ENCODE results near the gene EVI5L.
A peak's percentile ranks its signal among the peaks of the same experiment; 100 is the strongest.

The EVI5L gene

DNA sequence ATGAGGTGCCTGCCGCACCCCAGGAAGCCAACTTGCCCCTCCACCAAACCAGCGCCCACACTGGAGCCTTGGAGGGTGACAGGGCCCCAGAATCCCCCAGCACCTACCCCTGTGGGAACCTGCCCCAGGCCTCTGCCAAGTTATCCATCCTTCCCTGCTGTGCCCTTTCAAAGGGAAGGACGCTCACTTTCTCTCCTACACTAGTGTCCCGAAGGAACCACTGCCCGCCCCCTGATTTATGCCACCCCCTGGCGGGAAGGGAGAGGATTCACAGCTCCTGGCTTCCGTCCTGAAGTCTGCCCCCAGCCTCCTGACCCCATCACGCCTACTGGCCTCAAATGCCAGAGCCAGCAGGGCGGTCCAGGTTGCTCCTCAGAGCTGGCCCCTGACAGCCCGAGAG, 1.4 kb downstream of the EVI5L start:
- H3K27me3 ChIP-seq: peaks cover 17% of the 10 kb centered on the region

GRCh38 chr19:7832009-7832408, 2.0 kb downstream of the EVI5L start:
- peaks cover 13% of the 10 kb centered on the region for H3K27me3 ChIP-seq
- no peak for TF ChIP-seq CTCF (IDR thresholded peaks at IDR 0.05; ENCODE audit: low read depth, low read length)

More for the DNA sequence above, 1.4 kb downstream of the EVI5L start:
- Histone ChIP-seq H3K4me3 (ENCODE audit: low read depth, low read length) (no peak overlapping the region), H3K36me3 (no peaks in the 10 kb centered on the region), H3K9me3 (no peaks in the 10 kb centered on the region), H3K4me1 (no peaks in the 10 kb centered on the region; the same call in 1 of the 2 replicates)
- 0 out of 2 replicates have a peak, but pooled peaks have one; percentile 13 for TF ChIP-seq CTCF (IDR thresholded peaks at IDR 0.05; ENCODE audit: low read depth, low read length)
- no peak for DNase-seq

GRCh38 chr19:7832781-7833180, 2.8 kb downstream of the EVI5L start:
- Histone ChIP-seq H3K4me3 (ENCODE audit: low read depth, low read length) (no peak overlapping the region), H3K36me3 (no peaks in the 10 kb centered on the region), H3K9me3 (no peaks in the 10 kb centered on the region), H3K4me1 (no peaks in the 10 kb centered on the region; the same call in 1 of the 2 replicates), H3K27me3 (peaks cover 9% of the 10 kb centered on the region)
- DNase-seq: no peak
- TF ChIP-seq CTCF (IDR thresholded peaks at IDR 0.05; ENCODE audit: low read depth, low read length): no peak

More at GRCh38 chr19:7832009-7832408, 2.0 kb downstream of the EVI5L start:
- no peak for DNase-seq
- Histone ChIP-seq H3K4me1 (no peaks in the 10 kb centered on the region; the same call in 1 of the 2 replicates), H3K36me3 (no peaks in the 10 kb centered on the region), H3K4me3 (ENCODE audit: low read depth, low read length) (no peak overlapping the region), H3K9me3 (no peaks in the 10 kb centered on the region)

GRCh38 chr19:7833225-7834099, 3.4 kb downstream of the EVI5L start:
- Histone ChIP-seq H3K27me3 (peaks cover 3% of the 10 kb centered on the region; the same call in 1 of the 2 replicates), H3K4me1 (no peaks in the 10 kb centered on the region; the same call in 1 of the 2 replicates), H3K9me3 (no peaks in the 10 kb centered on the region), H3K36me3 (no peaks in the 10 kb centered on the region), H3K4me3 (ENCODE audit: low read depth, low read length) (no peak overlapping the region)
- DNase-seq: no peak
- no peak for TF ChIP-seq CTCF (IDR thresholded peaks at IDR 0.05; ENCODE audit: low read depth, low read length)

DNA sequence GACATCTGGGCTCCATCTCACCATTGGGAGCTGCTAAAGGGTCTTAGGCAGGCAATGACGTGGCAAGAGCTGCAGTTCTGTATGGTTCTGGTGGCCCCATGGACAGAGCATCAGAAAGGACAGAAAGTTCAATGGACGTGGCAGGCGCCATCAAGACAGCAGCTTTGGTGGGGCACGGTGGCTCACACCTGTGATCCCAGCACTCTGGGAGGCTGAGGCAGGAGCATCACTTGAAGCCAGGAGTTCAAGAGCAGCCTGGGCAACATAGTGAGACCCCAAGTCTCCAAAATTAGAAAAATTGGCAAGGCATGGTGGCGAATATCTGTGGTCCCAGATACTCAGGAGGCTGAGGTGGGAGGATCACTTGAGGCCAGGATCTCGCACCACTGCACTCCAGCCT, 9.5 kb downstream of the EVI5L start:
- DNase-seq: no peak
- Histone ChIP-seq H3K4me3 (ENCODE audit: low read depth, low read length) (no peak overlapping the region), H3K4me1 (no peaks in the 10 kb centered on the region), H3K9me3 (peaks cover 5% of the 10 kb centered on the region), H3K27me3 (no peaks in the 10 kb centered on the region), H3K36me3 (no peaks in the 10 kb centered on the region)
- TF ChIP-seq CTCF (IDR thresholded peaks at IDR 0.05; ENCODE audit: low read depth, low read length): no peak

- Histone ChIP-seq H3K9me3 (peaks cover 5% of the 10 kb centered on the region), H3K4me3 (ENCODE audit: low read depth, low read length) (no peak overlapping the region), H3K27me3 (no peaks in the 10 kb centered on the region), H3K36me3 (no peaks in the 10 kb centered on the region), H3K4me1 (no peaks in the 10 kb centered on the region)
- no peak for TF ChIP-seq CTCF (IDR thresholded peaks at IDR 0.05; ENCODE audit: low read depth, low read length)
- no peak for DNase-seq
Measured at GRCh38 chr19:7840629-7841028, 10.6 kb downstream of the EVI5L start.
